K562 (cell line): Measurements from ENCODE around the gene TMEM151A. TPM values are rescaled to one million over a fixed set of nuclear protein-coding genes. Genes with fewer than 3 reads are reported as not detected.

Experiments
- ATAC-seq: fragments of 200-7000 bp; cut with Tn5 transposase; 3 replicates; pipeline ENCODE4 v1.9.1; 2020; ENCODE audit warnings: moderate library complexity
- BruUV-seq: library from RNA; stranded (reverse); fragments of 400-500 nt; replicated peaks from 2 replicates; lab custom pipeline; 2021; lab: Mats Ljungman, UMichigan
- CTCF ChIA-PET: fragments of 300-600 bp; formaldehyde crosslinking; extraction: SDS; loops from one replicate; lab custom pipeline; 2021; ENCODE audit warnings: low intra/inter-chr PET ratio; lab: Yijun Ruan, JAX
- POLR2A ChIA-PET: fragments of 300-600, 350-650 bp; sonication (Branson Sonifier 250); formaldehyde crosslinking; extraction: SDS; loops from one replicate; lab custom pipeline; 2021; ENCODE audit warnings: antibody characterized with exemption, inconsistent platforms; lab: Yijun Ruan, JAX
- DNase-seq, 4 experiments: peaks; one replicate each; pipeline versions ENCODE4 v3.0.0 to v3.0.0-alpha.2; 2011 to 2018; ENCODE audit warnings: low spot score in 3 of 4, mixed read lengths in 3 of 4; ENCODE audit errors: extremely low read depth in 1 of 4
- FAIRE-seq: peaks from 2 replicates; lab custom pipeline; 2011; peaks lifted over from hg19 to GRCh38; lab: Jason Lieb, UNC
- H2AFZ ChIP-seq: 2 replicates; pipeline ENCODE4 v1.6.0; 2011; ENCODE audit warnings: low read depth, low read length, control low read depth, inconsistent platforms
- H3K27ac ChIP-seq: fragments of 200-600 bp; 3 replicates; pipeline ENCODE4 v1.8.0; 2011; ENCODE audit warnings: low read depth, mild to moderate bottlenecking, control low read depth, inconsistent platforms, low read length, moderate library complexity, mixed read lengths; ENCODE audit errors: extremely low read depth
- H3K27me3 ChIP-seq, 2 experiments: fragments of 300-600 bp in 1 of 2; 2 replicates in 1 of 2; 3 replicates in 1 of 2; pipeline versions ENCODE4 v1.6.0 to v1.8.0; 2011; ENCODE audit warnings: inconsistent platforms in 2 of 2, low read length in 2 of 2, mild to moderate bottlenecking in 1 of 2, mixed read lengths in 1 of 2, moderate library complexity in 1 of 2; ENCODE audit not compliant: control insufficient read depth in 2 of 2, insufficient read depth in 2 of 2
- H3K36me3 ChIP-seq: fragments of 300-600 bp; 3 replicates; pipeline ENCODE4 v1.8.0; 2011; ENCODE audit warnings: mild to moderate bottlenecking, low read length, inconsistent platforms; ENCODE audit not compliant: control insufficient read depth, insufficient read depth
- H3K4me1 ChIP-seq, 2 experiments: fragments of 200-600 bp in 1 of 2; replicated peaks in 1 of 2; 2 replicates in 1 of 2; 3 replicates in 1 of 2; pipeline versions ENCODE4 v1.5.1 to v1.8.0; 2011; ENCODE audit warnings: inconsistent platforms in 2 of 2, low read length in 2 of 2, mild to moderate bottlenecking in 1 of 2, mixed read lengths in 1 of 2, moderate library complexity in 1 of 2; ENCODE audit not compliant: control insufficient read depth in 2 of 2, insufficient read depth in 2 of 2
- H3K4me2 ChIP-seq: 2 replicates; pipeline ENCODE4 v1.6.1; 2011; ENCODE audit warnings: low read length, control low read depth, inconsistent platforms, mixed read lengths; ENCODE audit not compliant: insufficient read depth
- H3K4me3 ChIP-seq: fragments of 200-600 bp; sonication (generic), shearing (Covaris generic); 2 replicates; pipeline ENCODE4 v1.5.1; 2016; ENCODE audit warnings: control low read depth, inconsistent platforms
- H3K79me2 ChIP-seq: fragments of 200-600 bp; 3 replicates; pipeline ENCODE4 v1.8.0; 2011; ENCODE audit warnings: low read length, inconsistent platforms; ENCODE audit not compliant: control insufficient read depth, insufficient read depth
- H3K9ac ChIP-seq, 2 experiments: 2 replicates each; pipeline versions ENCODE4 v1.6.0 to v1.6.1; 2011; ENCODE audit warnings: low read depth in 2 of 2, low read length in 2 of 2, control low read depth in 1 of 2, inconsistent platforms in 1 of 2, mild to moderate bottlenecking in 1 of 2, mixed read lengths in 1 of 2; ENCODE audit not compliant: insufficient read depth in 1 of 2
- H3K9me1 ChIP-seq: one replicate; pipeline ENCODE4 v1.6.0; 2011; ENCODE audit warnings: inconsistent platforms, mild to moderate bottlenecking, low read length, moderate library complexity; ENCODE audit not compliant: control insufficient read depth, insufficient read depth
- H3K9me3 ChIP-seq: replicated peaks from 2 replicates; pipeline ENCODE4 v1.5.1; 2011; ENCODE audit warnings: low read depth, low read length, inconsistent platforms; ENCODE audit not compliant: control insufficient read depth, insufficient read depth
- H4K20me1 ChIP-seq: replicated peaks from 2 replicates; pipeline ENCODE4 v1.6.1; 2011; ENCODE audit warnings: low read length, inconsistent platforms, mixed read lengths; ENCODE audit not compliant: control insufficient read depth, insufficient read depth
- BDP1 ChIP-seq: IDR thresholded peaks from 3 replicates; pipeline ENCODE4 v1.6.1; 2011; ENCODE audit not compliant: insufficient read length, insufficient read depth
- CGGBP1 ChIP-seq: fragments of 250-450 bp; sonication (Bioruptor Pico); IDR thresholded peaks from 2 replicates; pipeline ENCODE4 v1.9.0; 2021; ENCODE audit warnings: mild to moderate bottlenecking
- FUS ChIP-seq: fragments of 200-400 bp; formaldehyde crosslinking; optimal IDR thresholded peaks from 2 replicates; pipeline ENCODE3; 2017; ENCODE audit warnings: low read depth, low read length
- HMBOX1 ChIP-seq: sonication (generic); IDR thresholded peaks from 2 replicates; pipeline ENCODE4 v1.6.1; 2016
- HNRNPUL1 ChIP-seq: fragments of 200-400 bp; formaldehyde crosslinking; IDR thresholded peaks from 2 replicates; pipeline ENCODE4 v1.6.1; 2017; ENCODE audit warnings: low read length
- MCM3 ChIP-seq: fragments of 450-650 bp; IDR thresholded peaks from 2 replicates; pipeline ENCODE4 v1.6.1; 2016
- NR1H2 ChIP-seq: sonication (generic); formaldehyde crosslinking; IDR thresholded peaks from 2 replicates; pipeline ENCODE4 v1.4.0; 2020; ENCODE audit warnings: mild to moderate bottlenecking, missing genetic modification reagents
- PBX2 ChIP-seq, 2 experiments: IDR thresholded peaks in 1 of 2; conservative IDR thresholded peaks in 1 of 2; 2 replicates each; pipeline ENCODE4 v1.6.1; 2016; ENCODE audit warnings: low read depth in 2 of 2, mild to moderate bottlenecking in 1 of 2, missing compliant biosample characterization in 1 of 2, missing genetic modification characterization in 1 of 2, moderate library complexity in 1 of 2
- SIN3B ChIP-seq: fragments of 450-650 bp; IDR thresholded peaks from 2 replicates; pipeline ENCODE4 v1.6.1; 2017; ENCODE audit warnings: low read depth, mild to moderate bottlenecking, moderate library complexity
- TSHZ1 ChIP-seq: fragments of 250-450 bp; sonication (Bioruptor Pico); IDR thresholded peaks from 2 replicates; pipeline ENCODE4 v1.4.0; 2020; ENCODE audit warnings: mild to moderate bottlenecking, moderate library complexity
- YBX1 ChIP-seq: fragments of 450-650 bp; IDR thresholded peaks from 2 replicates; pipeline ENCODE4 v1.7.1; 2016; ENCODE audit warnings: mild to moderate bottlenecking
- ZFP30 ChIP-seq: fragments of 250-450 bp; sonication (Bioruptor Pico); IDR thresholded peaks from 2 replicates; pipeline ENCODE4 v1.8.0; 2022; ENCODE audit warnings: moderate library complexity, mild to moderate bottlenecking, inconsistent platforms, borderline replicate concordance
- ZNF263 ChIP-seq: sonication (generic); formaldehyde crosslinking; IDR thresholded peaks from 2 replicates; pipeline ENCODE4 v1.8.0; 2022; ENCODE audit warnings: mild to moderate bottlenecking, missing genetic modification reagents, borderline replicate concordance
- ZNF280A ChIP-seq: fragments of 450-650 bp; IDR thresholded peaks from 2 replicates; pipeline ENCODE4 v1.6.1; 2018; ENCODE audit warnings: mild to moderate bottlenecking, low read depth; ENCODE audit not compliant: partially characterized antibody
- WGBS: fragments of 100-300 bp; shearing (Covaris generic); methylation state at CpG from one replicate; pipeline ENCODE4 v1.1.6; 2016; ENCODE audit warnings: low coverage, mixed read lengths; ENCODE audit not compliant: insufficient coverage; ENCODE audit errors: missing lambda C conversion rate; 5-methylcytosine and 5-hydroxymethylcytosine counted together
- in situ Hi-C: fragments of 300-500 bp; cut with MboI; formaldehyde crosslinking; loops from 4 replicates; pipeline ENCODE4 v1.15.0; 2018; ENCODE audit warnings: inconsistent platforms, mixed read lengths
- intact Hi-C: fragments of 100-400 bp; cut with micrococcal nuclease; formaldehyde crosslinking; loops from 2 replicates; pipeline ENCODE4 v1.14.2; 2022
- polyA plus RNA-seq, 8 experiments: library from polyadenylated mRNA; depleted of rRNA in 4 of 8; stranded (reverse) in 5 of 8; unstranded in 3 of 8; fragments of >200 nt; fragmentation: Nextera tagmentation in 2 of 8; fragmentation: Illumina TruSeq in 1 of 8; extraction: Ambion mirVana in 2 of 8; extraction: Trizol in 1 of 8; gene quantifications; 2 replicates each; pipeline versions ENCODE4 v1.2.1 to v1.2.3, GENCODE V29; 2011 to 2014; ENCODE audit warnings: inconsistent platforms in 1 of 8, missing spikeins in 1 of 8
- total RNA-seq, 7 experiments: library from RNA; depleted of rRNA in 6 of 7; stranded (reverse); fragments of >200 nt in 6 of 7; fragmentation: Illumina TruSeq in 2 of 7; extraction: Trizol in 2 of 7; gene quantifications; 2 replicates each; pipeline versions ENCODE4 v1.2.1 to v1.2.3, GENCODE V29; 2011 to 2021; ENCODE audit warnings: low replicate concordance in 1 of 7

Gene TMEM151A
- total and polyA plus RNA-seq, 9 of the 15 experiments (the other 6 are each of a cell fraction or from before 2014, with no cell fraction given): not detected

GRCh38 chr11:66317322-66317722 is 25.6 kb downstream of the TMEM151A start:
- H3K4me1 ChIP-seq: peaks cover 6 to 56% of the 10 kb centered on the region in 2 experiments
- no peaks in the 10 kb centered on the region for H3K9me1 ChIP-seq
- no peak overlapping the region for H3K9ac ChIP-seq
- no peak for DNase-seq
- no peaks in the 10 kb centered on the region for H3K27me3 ChIP-seq
- no peaks in the 10 kb centered on the region for H3K79me2 ChIP-seq
- no peak for FAIRE-seq
- BruUV-seq: no TSS peak
- WGBS: 61% methylated on average over 11 of the region's 14 CpGs
- H3K4me2 ChIP-seq: no peak overlapping the region
- H2AFZ ChIP-seq: no peak overlapping the region
- POLR2A ChIA-PET: interaction anchor here (0.6 to 0.9 kb wide), 2 partner anchors 26 to 75 kb away, joined by 3 to 4 read pairs; no protein-coding TSS in a partner anchor
- intact Hi-C loops (no loop called here), in situ Hi-C loops (no loop called here)
- H3K4me3 ChIP-seq: no peak overlapping the region
- CTCF ChIA-PET: no interaction called here
- no peaks in the 10 kb centered on the region for H3K9me3 ChIP-seq
- H4K20me1 ChIP-seq: no peaks in the 10 kb centered on the region
- H3K27ac ChIP-seq: no peak overlapping the region
- H3K36me3 ChIP-seq: no peaks in the 10 kb centered on the region
- no peak for ATAC-seq
- TF ChIP-seq YBX1 (no peak), TSHZ1 (CRISPR knock-in tag) (no peak), NR1H2 (CRISPR knock-in tag) (no peak), ZFP30 (CRISPR knock-in tag) (no peak), FUS (no peak), HMBOX1 (no peak), ZNF263 (CRISPR knock-in tag) (no peak), PBX2 (CRISPR knock-in tag; IDR thresholded peaks at IDR 0.05; ENCODE audit: low read depth) (no peak), PBX2 (tag; conservative IDR thresholded peaks at IDR 0.05; ENCODE audit: low read depth) (no peak), CGGBP1 (CRISPR knock-in tag) (no peak), BDP1 (no peak), MCM3 (no peak), ZNF280A (no peak), SIN3B (no peak), HNRNPUL1 (no peak)
